Prostate gland (tissue), 2 donors: Measurements from ENCODE around the gene GPR18. TPM values are rescaled to one million over a fixed set of nuclear protein-coding genes. Genes with fewer than 3 reads are reported as not detected.

Experiments
- DNase-seq: peaks from one replicate; pipeline ENCODE4 v3.0.0-alpha.2; 2019; ENCODE audit warnings: low spot score
- H3K27ac ChIP-seq, 2 donors: fragments of 200-600 bp; sonication (generic); 2 replicates each; pipeline ENCODE4 v1.5.1; 2017 to 2019
- H3K27me3 ChIP-seq: fragments of 200-600 bp; sonication (generic); replicated peaks from 2 replicates; pipeline ENCODE4 v1.5.1; 2019; ENCODE audit not compliant: insufficient read depth
- H3K36me3 ChIP-seq, 2 donors: fragments of 200-600 bp; sonication (generic); 1 replicate in 1 of 2; 2 replicates in 1 of 2; pipeline versions ENCODE4 v1.5.1 to v1.8.1; 2017 to 2019
- H3K4me1 ChIP-seq: fragments of 200-600 bp; sonication (generic); replicated peaks from 2 replicates; pipeline ENCODE4 v1.5.1; 2019
- H3K4me3 ChIP-seq, 2 donors: fragments of 200-600 bp; sonication (generic); 2 replicates each; pipeline ENCODE4 v1.5.1; 2017 to 2019
- H3K9me3 ChIP-seq: fragments of 200-600 bp; sonication (generic); 2 replicates; pipeline ENCODE4 v1.5.1; 2017
- POLR2A ChIP-seq: fragments of 450-650 bp; IDR thresholded peaks from one replicate; pipeline ENCODE4 v1.6.1; 2016; ENCODE audit warnings: antibody characterized with exemption, mild to moderate bottlenecking
- POLR2AphosphoS5 ChIP-seq: sonication (generic); formaldehyde crosslinking; IDR thresholded peaks from one replicate; pipeline ENCODE4 v1.6.1; 2017; ENCODE audit warnings: antibody characterized with exemption
- WGBS: methylation state at CpG from one replicate; pipeline ENCODE4 v1.1.5; 2018; 5-methylcytosine and 5-hydroxymethylcytosine counted together
- intact Hi-C: fragments of 100-400 bp; cut with DNase I; formaldehyde crosslinking; loops from one replicate; pipeline ENCODE4 v1.14.2; 2022
- total RNA-seq, 2 donors: library from RNA; depleted of rRNA; stranded (reverse); fragments of >200 nt; gene quantifications; one replicate each; pipeline ENCODE4 v1.1.0, GENCODE V29; 2016
- TF ChIP-seq, protein P1 (sequence below), 4 experiments: fragments of 200-600 bp in 2 of 4; fragments of 450-650 bp in 2 of 4; sonication (generic) in 2 of 4; IDR thresholded peaks; 1 replicate in 3 of 4; 2 replicates in 1 of 4; pipeline ENCODE4 v1.5.1; 2016 to 2019; ENCODE audit warnings: antibody characterized with exemption in 4 of 4, mild to moderate bottlenecking in 2 of 4, moderate library complexity in 2 of 4

The GPR18 gene, protein sequence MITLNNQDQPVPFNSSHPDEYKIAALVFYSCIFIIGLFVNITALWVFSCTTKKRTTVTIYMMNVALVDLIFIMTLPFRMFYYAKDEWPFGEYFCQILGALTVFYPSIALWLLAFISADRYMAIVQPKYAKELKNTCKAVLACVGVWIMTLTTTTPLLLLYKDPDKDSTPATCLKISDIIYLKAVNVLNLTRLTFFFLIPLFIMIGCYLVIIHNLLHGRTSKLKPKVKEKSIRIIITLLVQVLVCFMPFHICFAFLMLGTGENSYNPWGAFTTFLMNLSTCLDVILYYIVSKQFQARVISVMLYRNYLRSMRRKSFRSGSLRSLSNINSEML
- 1 to 10 TPM in 1 of 2 donors, not detected in 1; 1.4 TPM for total RNA-seq

DNA sequence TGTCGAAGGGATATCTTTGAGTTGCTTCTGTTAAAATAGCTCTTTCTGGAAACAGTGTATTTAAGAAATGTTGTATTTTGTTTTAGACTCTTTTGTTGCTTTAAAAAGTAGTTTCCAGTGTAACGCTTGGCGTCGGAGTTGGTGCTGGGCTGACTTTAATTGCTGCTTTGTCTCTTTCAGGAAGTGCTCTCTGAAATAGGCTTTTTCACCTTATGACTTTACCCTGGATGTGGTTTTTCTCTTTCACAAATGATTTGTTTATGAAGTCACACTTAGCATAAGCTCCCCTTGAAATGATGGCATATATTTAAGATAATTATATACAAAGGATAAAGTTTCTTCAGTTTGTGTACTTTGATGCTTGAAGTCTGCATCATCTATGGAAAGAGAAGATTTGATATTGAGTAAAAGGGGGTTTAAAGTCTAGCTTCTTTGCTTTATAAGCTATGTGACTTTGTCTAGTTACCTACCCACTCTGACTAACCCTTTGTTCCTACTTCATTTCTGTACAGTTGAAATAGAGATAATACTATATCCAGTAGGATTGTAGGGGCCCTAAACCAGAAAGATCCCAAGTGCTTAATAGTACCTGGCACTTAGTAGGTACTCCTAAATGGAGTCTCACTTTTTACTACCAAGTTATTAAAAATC, at the start of gene GPR18:
GPR18 (minus strand) TSS at position 170 of the 651 bp plus-strand sequence. CDS start 2,507 bp downstream, outside the sequence.
- Histone ChIP-seq H3K27me3 (no peaks in the 10 kb centered on the region), H3K4me1 (no peaks in the 10 kb centered on the region), H3K9me3 (no peaks in the 10 kb centered on the region), H3K27ac (no peak within 1 kb of the TSS), H3K4me3 (no peak within 1 kb of the TSS), H3K36me3 (no peaks in the 10 kb centered on the region)
- intact Hi-C loops = no loop called here
- TF ChIP-seq POLR2AphosphoS5 (no peak), POLR2A (no peak)
- TF ChIP-seq, protein P1, sequence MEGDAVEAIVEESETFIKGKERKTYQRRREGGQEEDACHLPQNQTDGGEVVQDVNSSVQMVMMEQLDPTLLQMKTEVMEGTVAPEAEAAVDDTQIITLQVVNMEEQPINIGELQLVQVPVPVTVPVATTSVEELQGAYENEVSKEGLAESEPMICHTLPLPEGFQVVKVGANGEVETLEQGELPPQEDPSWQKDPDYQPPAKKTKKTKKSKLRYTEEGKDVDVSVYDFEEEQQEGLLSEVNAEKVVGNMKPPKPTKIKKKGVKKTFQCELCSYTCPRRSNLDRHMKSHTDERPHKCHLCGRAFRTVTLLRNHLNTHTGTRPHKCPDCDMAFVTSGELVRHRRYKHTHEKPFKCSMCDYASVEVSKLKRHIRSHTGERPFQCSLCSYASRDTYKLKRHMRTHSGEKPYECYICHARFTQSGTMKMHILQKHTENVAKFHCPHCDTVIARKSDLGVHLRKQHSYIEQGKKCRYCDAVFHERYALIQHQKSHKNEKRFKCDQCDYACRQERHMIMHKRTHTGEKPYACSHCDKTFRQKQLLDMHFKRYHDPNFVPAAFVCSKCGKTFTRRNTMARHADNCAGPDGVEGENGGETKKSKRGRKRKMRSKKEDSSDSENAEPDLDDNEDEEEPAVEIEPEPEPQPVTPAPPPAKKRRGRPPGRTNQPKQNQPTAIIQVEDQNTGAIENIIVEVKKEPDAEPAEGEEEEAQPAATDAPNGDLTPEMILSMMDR (IDR thresholded peaks at IDR 0.05) = no peak
- 88% methylated on average over 4 of the region's 4 CpGs for WGBS
- DNase-seq = no peak

DNA sequence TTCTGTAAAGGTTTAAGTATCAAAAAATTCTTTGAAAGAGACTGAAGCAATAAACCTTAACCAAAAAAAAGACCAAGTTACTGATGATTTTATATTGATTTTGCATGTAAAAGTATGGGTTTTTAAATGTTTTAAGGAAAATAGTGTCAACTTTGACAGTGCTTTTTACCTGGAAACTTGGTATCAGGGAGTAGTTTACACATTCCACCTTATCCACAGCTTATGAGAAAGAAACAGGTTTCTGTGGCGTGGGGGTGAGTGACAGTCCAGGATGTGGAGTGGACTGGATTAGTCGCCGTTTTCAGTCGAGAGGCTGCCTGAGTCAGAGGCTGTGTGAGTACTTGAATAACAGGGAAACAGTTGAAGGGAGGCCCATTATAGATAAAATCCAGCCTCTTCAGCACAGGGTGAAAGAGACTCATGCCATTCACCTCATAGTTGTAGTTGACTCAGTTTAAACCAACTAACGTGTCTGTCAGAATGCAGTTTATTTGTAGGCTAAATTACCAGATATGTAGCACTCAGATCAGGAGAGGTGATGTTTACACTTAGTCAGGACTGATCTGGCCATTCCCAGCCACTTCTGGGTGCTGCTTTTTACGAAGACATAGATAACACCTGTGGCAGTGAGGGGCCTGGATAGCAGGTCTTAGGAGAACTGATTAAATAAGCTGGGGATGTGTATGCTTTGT, 49.6 kb upstream of the GPR18 start:
- Histone ChIP-seq H3K27me3 (no peaks in the 10 kb centered on the region), H3K27ac (no peak overlapping the region), H3K4me1 (no peaks in the 10 kb centered on the region), H3K4me3 (no peak overlapping the region), H3K36me3 (no peaks in the 10 kb centered on the region), H3K9me3 (no peaks in the 10 kb centered on the region)
- no peak for TF ChIP-seq POLR2AphosphoS5
- TF ChIP-seq, protein P1 (IDR thresholded peaks at IDR 0.05) = no peak
- TF ChIP-seq POLR2A = no peak
- WGBS = 56% methylated on average over 6 of the region's 6 CpGs
- DNase-seq = no peak
- intact Hi-C loops = no loop called here

DNA sequence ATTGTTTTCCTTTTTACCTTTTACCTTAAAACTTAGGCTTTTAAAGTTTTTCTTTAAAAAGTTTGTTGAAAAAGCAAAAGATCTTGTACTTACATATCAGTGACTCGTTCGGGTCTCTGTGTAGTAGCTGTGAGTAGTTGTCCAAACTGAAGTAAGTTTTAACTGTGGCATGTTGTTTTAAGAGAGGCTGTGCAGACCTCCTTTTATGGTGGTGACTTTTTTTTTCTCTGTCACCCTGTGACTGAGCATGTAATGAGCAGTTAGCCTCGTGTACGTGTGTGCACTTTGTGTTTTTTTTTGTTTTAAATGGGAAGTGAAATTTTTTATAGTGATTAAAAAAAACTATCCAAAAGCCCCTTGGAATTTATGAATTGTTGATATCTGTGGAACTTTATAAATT, 49.1 kb upstream of the GPR18 start, which contains the start of gene GPR183:
GPR183 (minus strand) TSS at position 153 of the 400 bp plus-strand sequence. CDS start 11,254 bp downstream, outside the sequence.
- 39% methylated on average over 4 of the region's 4 CpGs for WGBS
- peak within 1 kb of the TSS in 1 of 2 donors; percentile 4 for H3K4me3 ChIP-seq
- TF ChIP-seq, protein P1 (IDR thresholded peaks at IDR 0.05) = no peak
- TF ChIP-seq POLR2AphosphoS5 = peak; percentile 39
- H3K9me3 ChIP-seq = no peaks in the 10 kb centered on the region
- no peaks in the 10 kb centered on the region for H3K4me1 ChIP-seq
- H3K27me3 ChIP-seq = no peaks in the 10 kb centered on the region
- DNase-seq = no peak
- peak within 1 kb of the TSS in 1 of 2 donors; percentile 11 for H3K27ac ChIP-seq
- H3K36me3 ChIP-seq = no peaks in the 10 kb centered on the region
- intact Hi-C loops = no loop called here

DNA sequence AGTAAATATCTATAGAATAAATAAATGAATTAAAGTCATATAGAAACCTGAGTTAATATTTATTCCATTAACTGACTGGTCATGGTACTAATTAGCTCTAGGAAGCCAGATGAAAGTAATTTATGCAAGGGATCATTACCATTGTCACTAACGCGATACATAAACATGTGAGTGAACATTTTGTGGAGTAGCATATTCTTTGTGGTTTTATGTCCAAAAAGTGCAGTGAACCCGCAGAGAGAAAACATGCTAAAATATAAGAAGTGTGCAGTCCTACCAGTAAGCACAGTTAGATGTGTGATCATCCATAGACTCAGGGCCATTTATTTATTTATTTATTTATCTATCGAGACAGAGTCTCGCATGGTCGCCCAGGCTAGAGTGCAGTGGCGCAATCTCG, 47.4 kb upstream of the GPR18 start:
- WGBS = 90% methylated on average over 8 of the region's 8 CpGs
- no peak for DNase-seq
- Histone ChIP-seq H3K27ac (peak overlapping the region in 1 of 2 donors; percentile 11), H3K4me1 (no peaks in the 10 kb centered on the region), H3K27me3 (no peaks in the 10 kb centered on the region), H3K4me3 (no peak overlapping the region), H3K9me3 (no peaks in the 10 kb centered on the region), H3K36me3 (no peaks in the 10 kb centered on the region)
- intact Hi-C loops = no loop called here
- TF ChIP-seq POLR2A (no peak), POLR2AphosphoS5 (no peak)
- TF ChIP-seq, protein P1 (IDR thresholded peaks at IDR 0.05) = no peak
